AG04449 (cell line): ENCODE measurements around the gene ASMT.
A peak's percentile ranks its signal among the peaks of the same experiment; 100 is the strongest.
"Not testable (repeated sequence)": the region's sequence is repeated elsewhere in the genome, so short reads cannot be mapped to it uniquely, and the experiment has no call there.

Experiments
- CTCF ChIA-PET: fragments of 350-600 bp; formaldehyde crosslinking; extraction: SDS; loops from one replicate; lab custom pipeline; 2021; ENCODE audit warnings: antibody characterized with exemption; lab: Yijun Ruan, JAX
- POLR2A ChIA-PET: fragments of 400-600, 350-600 bp; formaldehyde crosslinking; extraction: SDS; loops from one replicate; lab custom pipeline; 2020; ENCODE audit warnings: antibody characterized with exemption, inconsistent platforms; lab: Yijun Ruan, JAX
- DNase-seq: peaks from one replicate; pipeline ENCODE4 v3.0.0-alpha.2; 2010; ENCODE audit warnings: low read depth, low spot score
- H3K4me3 ChIP-seq: 2 replicates; pipeline ENCODE4 v1.5.1; 2011; ENCODE audit warnings: low read depth, mild to moderate bottlenecking, control low read depth, low read length
- TF ChIP-seq, protein P1 (sequence below): IDR thresholded peaks from one replicate; pipeline ENCODE4 v1.5.1; 2011; ENCODE audit warnings: mild to moderate bottlenecking, moderate library complexity, low read length, control low read depth, inconsistent platforms; ENCODE audit not compliant: insufficient read depth; ENCODE audit errors: missing control alignments

The ASMT gene

DNA sequence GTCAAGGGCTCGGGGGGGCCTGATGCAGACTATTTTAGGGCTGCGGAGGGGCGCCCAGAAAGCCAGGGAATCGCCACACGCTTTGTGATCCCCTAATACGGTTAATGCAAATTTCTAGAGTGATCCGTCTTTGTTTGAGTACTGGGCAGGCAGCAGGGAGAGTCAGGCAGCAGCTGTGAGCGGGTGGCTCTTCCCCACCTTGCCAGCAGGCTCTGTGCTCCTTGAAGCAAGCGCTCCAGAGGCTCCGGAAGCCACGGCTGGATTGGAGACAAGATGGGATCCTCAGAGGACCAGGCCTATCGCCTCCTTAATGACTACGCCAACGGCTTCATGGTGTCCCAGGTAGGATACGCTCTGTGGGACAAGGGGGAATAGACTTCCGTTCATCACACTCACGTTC lies at the start of gene ASMT:
Gene ASMT (plus strand): TSS at position 133 of the 400 bp plus-strand sequence. CDS start 141 bp downstream, at position 274.
- POLR2A ChIA-PET, result no interaction called here
- TF ChIP-seq, protein P1, sequence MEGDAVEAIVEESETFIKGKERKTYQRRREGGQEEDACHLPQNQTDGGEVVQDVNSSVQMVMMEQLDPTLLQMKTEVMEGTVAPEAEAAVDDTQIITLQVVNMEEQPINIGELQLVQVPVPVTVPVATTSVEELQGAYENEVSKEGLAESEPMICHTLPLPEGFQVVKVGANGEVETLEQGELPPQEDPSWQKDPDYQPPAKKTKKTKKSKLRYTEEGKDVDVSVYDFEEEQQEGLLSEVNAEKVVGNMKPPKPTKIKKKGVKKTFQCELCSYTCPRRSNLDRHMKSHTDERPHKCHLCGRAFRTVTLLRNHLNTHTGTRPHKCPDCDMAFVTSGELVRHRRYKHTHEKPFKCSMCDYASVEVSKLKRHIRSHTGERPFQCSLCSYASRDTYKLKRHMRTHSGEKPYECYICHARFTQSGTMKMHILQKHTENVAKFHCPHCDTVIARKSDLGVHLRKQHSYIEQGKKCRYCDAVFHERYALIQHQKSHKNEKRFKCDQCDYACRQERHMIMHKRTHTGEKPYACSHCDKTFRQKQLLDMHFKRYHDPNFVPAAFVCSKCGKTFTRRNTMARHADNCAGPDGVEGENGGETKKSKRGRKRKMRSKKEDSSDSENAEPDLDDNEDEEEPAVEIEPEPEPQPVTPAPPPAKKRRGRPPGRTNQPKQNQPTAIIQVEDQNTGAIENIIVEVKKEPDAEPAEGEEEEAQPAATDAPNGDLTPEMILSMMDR, result no peak

DNA sequence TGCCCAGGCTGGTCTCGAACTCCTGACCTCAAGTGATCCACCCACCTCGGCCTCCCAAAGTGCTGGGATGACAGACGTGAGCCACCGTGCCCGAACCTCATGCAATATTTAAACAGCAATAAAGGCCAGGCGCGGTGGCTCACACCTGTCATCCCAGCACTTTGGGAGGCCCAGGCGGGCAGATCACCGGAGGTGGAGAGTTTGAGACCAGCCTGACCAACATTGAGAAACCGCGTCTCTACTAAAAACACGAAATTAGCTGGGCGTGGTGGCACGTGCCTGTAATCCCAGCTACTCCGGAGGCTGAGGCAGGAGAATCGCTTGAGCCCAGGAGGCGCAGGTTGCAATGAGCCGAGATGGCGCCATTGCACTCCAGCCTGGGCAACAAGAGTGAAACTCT lies 40.7 kb upstream of the ASMT start:
- H3K4me3 ChIP-seq, DNase-seq, CTCF ChIA-PET, POLR2A ChIA-PET: not testable (repeated sequence)

More for the DNA sequence above, at the start of gene ASMT:
- H3K4me3 ChIP-seq, result no peak within 1 kb of the TSS
- no peak for DNase-seq
- CTCF ChIA-PET, result no interaction called here

- ChIA-PET POLR2A (no interaction called here), CTCF (no interaction called here)
- TF ChIP-seq, protein P1, result no peak
- DNase-seq, result no peak
- no peak overlapping the region for H3K4me3 ChIP-seq
Observed at GRCh38 chrX:1576201-1576992, 38.5 kb upstream of the ASMT start.

GRCh38 chrX:1577845-1578244 lies 37.0 kb upstream of the ASMT start:
- POLR2A ChIA-PET, result no interaction called here

DNA sequence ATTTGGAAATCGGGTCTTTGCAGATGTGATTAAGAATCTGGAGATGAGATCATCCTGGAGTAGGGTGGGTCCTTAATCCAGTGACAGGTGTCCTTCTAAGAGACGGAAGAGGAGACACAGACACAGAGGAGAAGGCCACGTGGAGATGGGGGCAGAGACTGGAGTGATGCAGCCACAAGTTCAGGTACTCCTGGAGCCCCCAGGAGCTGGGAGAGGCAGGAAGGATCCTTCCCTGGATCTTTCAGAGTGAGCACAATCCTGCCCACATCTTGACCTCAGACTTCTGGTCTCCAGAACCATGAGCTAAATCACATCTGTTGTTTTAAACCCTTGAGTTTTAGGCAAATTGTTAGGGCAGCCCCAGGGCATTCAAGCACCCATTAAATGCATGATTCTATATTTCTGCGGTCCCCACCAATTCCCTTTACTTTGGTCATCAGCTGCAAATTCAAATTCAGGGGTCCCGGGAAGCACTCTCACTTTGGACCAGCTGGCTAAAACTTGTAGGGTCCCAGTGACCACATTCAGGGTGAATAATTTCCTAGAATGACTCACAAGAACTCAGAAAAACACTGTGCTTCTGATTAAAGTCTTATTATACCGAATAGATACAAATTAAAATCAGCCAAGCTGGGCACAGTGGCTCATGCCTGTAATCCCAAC lies 36.2 kb upstream of the ASMT start:
- H3K4me3 ChIP-seq, result no peak overlapping the region
- CTCF ChIA-PET, result no interaction called here
- POLR2A ChIA-PET, result no interaction called here
- DNase-seq, result no peak
- TF ChIP-seq, protein P1, result no peak

More at GRCh38 chrX:1577845-1578244, 37.0 kb upstream of the ASMT start:
- no peak overlapping the region for H3K4me3 ChIP-seq
- CTCF ChIA-PET, result no interaction called here
- TF ChIP-seq, protein P1, result no peak
- no peak for DNase-seq

- no peak for DNase-seq
- POLR2A ChIA-PET, result no interaction called here
- TF ChIP-seq, protein P1, result peak; percentile 52
- H3K4me3 ChIP-seq, result no peak overlapping the region
- CTCF ChIA-PET, result no interaction called here
Observed at GRCh38 chrX:1581132-1581531, 33.7 kb upstream of the ASMT start.
